ENCODE measurements around the gene PROX2.

The PROX2 gene

DNA sequence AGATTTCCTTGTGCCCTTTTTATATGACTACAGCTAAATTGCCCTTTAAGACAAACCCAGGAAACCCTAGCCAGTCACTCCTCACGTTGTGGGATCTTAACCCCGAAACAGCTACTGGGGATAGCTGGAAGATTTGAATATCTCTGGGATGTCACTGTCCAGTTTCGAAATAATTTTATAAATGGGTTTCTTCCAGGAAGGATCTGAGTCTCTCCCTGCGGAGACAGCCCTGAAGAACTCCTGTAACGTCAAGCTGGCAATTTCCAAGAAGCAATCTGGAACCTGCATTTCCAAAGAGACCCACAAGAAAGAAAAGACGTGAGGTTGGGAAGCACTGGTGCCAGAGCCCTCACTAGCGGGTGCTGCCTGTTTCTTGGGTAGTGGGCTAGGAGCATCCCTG, 20.9 kb downstream of the PROX2 start:
- Histone ChIP-seq H3K36me3 (replicated peaks) (no peaks in the 10 kb centered on the region), H3K4me3 (ENCODE audit: low read depth, low read length) (no peak overlapping the region), H3K27ac (no peak overlapping the region), H3K27me3 (replicated peaks) (no peaks in the 10 kb centered on the region)
- DNase-seq, result no peak
- TF ChIP-seq CTCF (IDR thresholded peaks at IDR 0.05; ENCODE audit: low read depth, low read length, missing control alignments), result no peak
- in situ Hi-C loops (cut with HindIII; ENCODE audit: low pct_ligation_motif_present, low sequenced_read_pairs), result no loop called here

DNA sequence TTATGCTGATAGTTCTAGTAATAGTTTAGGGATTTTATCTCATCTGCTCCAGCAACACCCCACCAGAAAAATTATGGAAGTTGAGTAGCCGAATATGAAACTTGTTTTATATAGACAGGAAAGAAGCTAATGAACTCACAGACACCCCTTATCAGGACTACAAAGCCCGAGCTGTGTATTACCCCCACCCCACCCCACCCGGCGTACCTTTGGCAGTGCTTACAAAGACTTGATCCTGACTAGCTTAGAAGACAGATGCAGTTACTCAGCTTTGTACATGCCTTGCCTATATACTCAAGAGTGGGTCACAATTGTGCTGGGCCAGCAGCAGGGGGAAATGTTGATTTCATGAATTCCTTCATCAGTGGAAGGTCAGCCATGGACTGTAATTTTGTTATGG, 22.4 kb downstream of the PROX2 start:
- Histone ChIP-seq H3K36me3 (replicated peaks) (no peaks in the 10 kb centered on the region), H3K4me3 (ENCODE audit: low read depth, low read length) (no peak overlapping the region), H3K27me3 (replicated peaks) (no peaks in the 10 kb centered on the region), H3K27ac (no peak overlapping the region)
- TF ChIP-seq CTCF (IDR thresholded peaks at IDR 0.05; ENCODE audit: low read depth, low read length, missing control alignments), result no peak
- DNase-seq, result no peak
- in situ Hi-C loops (cut with HindIII; ENCODE audit: low pct_ligation_motif_present, low sequenced_read_pairs), result no loop called here

DNA sequence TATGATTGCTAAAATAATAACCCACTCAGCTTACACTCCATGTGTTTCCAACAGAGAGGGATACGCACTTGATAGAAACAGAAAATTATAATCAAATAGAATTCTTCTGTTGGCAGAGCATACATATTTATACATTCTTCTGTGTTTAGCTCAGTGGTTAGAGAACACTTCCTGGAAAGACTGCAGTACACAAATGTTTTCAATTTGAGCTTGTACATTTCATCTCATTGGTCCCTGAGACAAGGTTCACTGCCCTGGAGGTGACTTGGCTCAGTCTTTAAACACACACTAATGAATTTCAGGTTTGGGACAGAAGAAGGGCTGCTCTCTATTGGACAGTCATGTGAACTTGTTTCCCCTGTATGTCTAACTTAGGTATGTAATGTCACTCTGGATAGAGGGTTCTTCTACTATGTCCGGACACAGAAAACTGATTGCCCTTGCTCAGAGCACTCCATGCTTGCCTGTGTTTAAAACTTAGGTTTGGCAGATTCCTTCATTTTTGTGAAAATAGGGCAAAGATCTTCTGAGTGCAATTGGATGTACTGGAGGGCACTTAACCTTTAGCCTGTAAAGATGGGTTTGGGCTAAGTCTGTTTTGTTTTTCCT, 22.9 kb downstream of the PROX2 start:
- no peak overlapping the region for H3K4me3 ChIP-seq (ENCODE audit: low read depth, low read length)

GRCh38 chr14:74848768-74849167, 27.2 kb downstream of the PROX2 start:
- Histone ChIP-seq H3K27me3 (replicated peaks) (no peaks in the 10 kb centered on the region), H3K36me3 (replicated peaks) (no peaks in the 10 kb centered on the region), H3K4me3 (ENCODE audit: low read depth, low read length) (no peak overlapping the region), H3K27ac (no peak overlapping the region)
- no peak for DNase-seq
- in situ Hi-C loops (cut with HindIII; ENCODE audit: low pct_ligation_motif_present, low sequenced_read_pairs), result no loop called here
- TF ChIP-seq CTCF (IDR thresholded peaks at IDR 0.05; ENCODE audit: low read depth, low read length, missing control alignments), result no peak

More for the DNA sequence above, 22.9 kb downstream of the PROX2 start:
- Histone ChIP-seq H3K27me3 (replicated peaks) (no peaks in the 10 kb centered on the region), H3K27ac (no peak overlapping the region), H3K36me3 (replicated peaks) (no peaks in the 10 kb centered on the region)
- no peak for TF ChIP-seq CTCF (IDR thresholded peaks at IDR 0.05; ENCODE audit: low read depth, low read length, missing control alignments)
- in situ Hi-C loops (cut with HindIII; ENCODE audit: low pct_ligation_motif_present, low sequenced_read_pairs), result no loop called here
- DNase-seq, result no peak

DNA sequence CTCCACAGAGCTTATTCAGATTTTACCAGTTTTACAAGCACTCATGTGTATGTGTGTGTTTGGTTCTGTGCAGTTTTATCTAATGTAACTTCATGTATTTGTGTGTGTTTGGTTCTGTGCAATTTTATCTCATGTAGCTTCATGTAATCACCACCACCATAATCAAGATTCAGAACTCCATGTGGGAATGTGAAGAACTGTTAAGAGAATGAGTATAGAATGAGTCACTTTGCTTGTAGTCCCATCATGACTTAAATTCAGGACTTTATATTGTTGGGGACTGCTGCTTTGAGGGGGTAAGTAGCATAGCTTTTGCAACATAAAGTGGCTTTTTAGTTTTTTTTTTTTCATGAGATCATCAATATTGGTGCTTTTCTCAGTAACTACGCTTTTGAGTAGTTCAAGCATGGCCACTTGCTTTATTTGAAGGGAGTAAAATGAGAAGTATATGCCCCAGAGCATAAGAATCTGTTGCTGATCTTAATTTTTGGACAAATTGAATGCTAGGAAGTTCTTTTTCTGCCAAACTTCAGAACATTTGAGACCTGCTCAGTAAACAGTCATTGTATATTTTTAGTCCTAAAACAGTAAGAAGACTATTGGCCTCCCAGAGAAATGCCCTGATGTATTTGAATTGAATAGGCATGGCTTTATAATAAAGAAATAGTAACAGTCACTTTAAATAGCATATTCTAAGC, 28.8 kb downstream of the PROX2 start:
- no peak overlapping the region for H3K4me3 ChIP-seq (ENCODE audit: low read depth, low read length)
- in situ Hi-C loops (cut with HindIII; ENCODE audit: low pct_ligation_motif_present, low sequenced_read_pairs), result no loop called here
- no peaks in the 10 kb centered on the region for H3K36me3 ChIP-seq (replicated peaks)
- H3K27ac ChIP-seq, result no peak overlapping the region
- no peaks in the 10 kb centered on the region for H3K27me3 ChIP-seq (replicated peaks)
- TF ChIP-seq CTCF (IDR thresholded peaks at IDR 0.05; ENCODE audit: low read depth, low read length, missing control alignments), result no peak
- no peak for DNase-seq
